ENCODE results near the gene TMEM156. TPM values are rescaled to one million over a fixed set of nuclear protein-coding genes. Genes with fewer than 3 reads are reported as not detected.

The TMEM156 gene
- polyA plus RNA-seq, 1 of the 3 experiments (the other 2 are of a cell fraction) = 0.13 TPM

DNA sequence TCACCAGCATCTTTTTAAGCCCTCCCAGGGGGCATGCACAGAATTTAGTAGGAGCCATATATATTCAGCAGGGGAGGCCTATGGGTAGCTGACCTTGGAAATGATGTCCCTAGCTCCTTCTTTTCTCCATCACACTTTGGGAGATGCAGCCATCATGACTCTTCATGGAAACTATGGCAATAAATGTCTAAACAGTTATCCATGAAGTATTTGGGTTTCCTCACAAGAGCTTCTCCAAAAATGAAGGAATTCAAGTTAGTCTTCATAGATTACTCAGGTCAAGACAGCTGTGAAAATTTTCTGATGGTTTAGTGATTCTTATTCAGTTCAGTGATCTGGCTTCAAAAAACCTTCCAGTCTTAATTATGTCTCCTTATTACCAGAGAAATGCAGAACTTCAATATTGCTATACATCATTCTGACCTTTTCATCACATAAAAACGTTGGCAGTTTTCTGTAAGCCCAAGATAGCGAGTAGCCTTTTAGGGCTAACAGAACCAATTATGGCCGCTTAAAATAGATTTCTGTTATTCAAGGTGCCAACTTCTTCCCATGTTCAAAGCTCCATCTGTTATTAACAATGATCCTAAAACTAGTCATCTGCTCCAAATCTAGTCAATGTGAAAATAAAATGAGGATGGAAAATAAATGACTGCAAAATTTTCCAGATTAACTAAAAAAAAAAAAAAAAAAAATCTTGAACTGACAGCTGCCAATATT is 52.5 kb downstream of the TMEM156 start (continued):
- TF ChIP-seq, protein P1, sequence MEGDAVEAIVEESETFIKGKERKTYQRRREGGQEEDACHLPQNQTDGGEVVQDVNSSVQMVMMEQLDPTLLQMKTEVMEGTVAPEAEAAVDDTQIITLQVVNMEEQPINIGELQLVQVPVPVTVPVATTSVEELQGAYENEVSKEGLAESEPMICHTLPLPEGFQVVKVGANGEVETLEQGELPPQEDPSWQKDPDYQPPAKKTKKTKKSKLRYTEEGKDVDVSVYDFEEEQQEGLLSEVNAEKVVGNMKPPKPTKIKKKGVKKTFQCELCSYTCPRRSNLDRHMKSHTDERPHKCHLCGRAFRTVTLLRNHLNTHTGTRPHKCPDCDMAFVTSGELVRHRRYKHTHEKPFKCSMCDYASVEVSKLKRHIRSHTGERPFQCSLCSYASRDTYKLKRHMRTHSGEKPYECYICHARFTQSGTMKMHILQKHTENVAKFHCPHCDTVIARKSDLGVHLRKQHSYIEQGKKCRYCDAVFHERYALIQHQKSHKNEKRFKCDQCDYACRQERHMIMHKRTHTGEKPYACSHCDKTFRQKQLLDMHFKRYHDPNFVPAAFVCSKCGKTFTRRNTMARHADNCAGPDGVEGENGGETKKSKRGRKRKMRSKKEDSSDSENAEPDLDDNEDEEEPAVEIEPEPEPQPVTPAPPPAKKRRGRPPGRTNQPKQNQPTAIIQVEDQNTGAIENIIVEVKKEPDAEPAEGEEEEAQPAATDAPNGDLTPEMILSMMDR (IDR thresholded peaks at IDR 0.05) = no peak
- TF ChIP-seq GABPA (IDR thresholded peaks at IDR 0.05; ENCODE audit: low read depth) = no peak
- TF ChIP-seq RAD21 (IDR thresholded peaks at IDR 0.05; ENCODE audit: low read length) = no peak
- no peak for TF ChIP-seq RXRA (IDR thresholded peaks at IDR 0.05; ENCODE audit: borderline replicate concordance, low read depth)

DNA sequence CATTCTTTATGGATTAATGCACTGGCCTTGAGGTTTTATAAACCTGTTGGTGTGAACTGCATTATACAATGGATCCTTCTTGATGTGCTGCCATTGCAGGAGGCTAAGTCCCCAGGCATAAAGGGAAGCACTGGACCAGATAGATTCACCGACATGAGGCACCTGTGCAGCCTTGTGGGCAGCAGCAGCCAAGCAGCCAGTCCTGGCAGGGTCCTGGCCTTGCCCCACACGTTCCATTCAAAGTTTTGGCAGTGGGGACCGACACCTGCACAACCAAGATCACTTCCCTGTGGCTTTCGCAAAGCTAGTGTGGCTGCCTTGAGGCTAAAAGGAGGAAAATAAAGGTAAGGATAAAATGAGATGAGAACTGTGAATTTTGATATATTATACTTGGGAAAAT is 53.1 kb downstream of the TMEM156 start:
- H3K9me2 ChIP-seq = no peaks in the 10 kb centered on the region
- 86% methylated on average over 4 of the region's 4 CpGs for whole genome bisulfite sequencing (ENCODE audit: low lambda C conversion rate)
- peaks cover 12 to 35% of the 10 kb centered on the region in 2 experiments; a peak in 3 of 4 replicates for H3K4me1 ChIP-seq (ENCODE audit: control insufficient read depth in 1 of 2, insufficient read depth in 2 of 2, low read depth in 1 of 2, low read length in 1 of 2)
- H3K36me3 ChIP-seq (replicated peaks in 1 of 2; ENCODE audit: control insufficient read depth in 1 of 2, insufficient read depth in 2 of 2, low read length in 1 of 2) = no peaks in the 10 kb centered on the region
- ChIA-PET POLR2A (no interaction called here), CTCF (interaction anchor here (1.5 to 2.5 kb wide), 3 partner anchors 63 to 156 kb away, joined by 4 to 7 read pairs (median 7); no protein-coding TSS in a partner anchor)
- no peaks in the 10 kb centered on the region for H3F3A ChIP-seq (replicated peaks; ENCODE audit: insufficient read depth)
- H3K9me3 ChIP-seq = no peaks in the 10 kb centered on the region
- H4K20me1 ChIP-seq (ENCODE audit: insufficient read depth) = no peaks in the 10 kb centered on the region
- no peak for DNase-seq
- H2AFZ ChIP-seq (ENCODE audit: low read depth) = no peak overlapping the region
- no peak overlapping the region for H3K4me2 ChIP-seq
- no peak overlapping the region for H3K9ac ChIP-seq
- H3K27ac ChIP-seq (ENCODE audit: low read depth in 2 of 2, low read length in 1 of 2) = no peak overlapping the region
- H3K27me3 ChIP-seq (ENCODE audit: insufficient read depth) = no peaks in the 10 kb centered on the region
- no peak overlapping the region for H3K4me3 ChIP-seq (ENCODE audit: low read depth in 2 of 2, low read length in 1 of 2)
- no peak for TF ChIP-seq NRF1 (IDR thresholded peaks at IDR 0.05; ENCODE audit: low read depth, low read length)
- no peak for TF ChIP-seq FOXJ3 (CRISPR knock-in tag; IDR thresholded peaks at IDR 0.05)
- TF ChIP-seq MEF2A (IDR thresholded peaks at IDR 0.05; ENCODE audit: borderline replicate concordance, low read depth) = no peak
- no peak for TF ChIP-seq TAF1 (IDR thresholded peaks at IDR 0.05; ENCODE audit: borderline replicate concordance, low read depth, low read length)
- no peak for TF ChIP-seq SIN3A (IDR thresholded peaks at IDR 0.05; ENCODE audit: borderline replicate concordance, low read depth, low read length)
- no peak for TF ChIP-seq TEAD4 (IDR thresholded peaks at IDR 0.05; ENCODE audit: borderline replicate concordance, insufficient read depth)
- TF ChIP-seq, protein P2, sequence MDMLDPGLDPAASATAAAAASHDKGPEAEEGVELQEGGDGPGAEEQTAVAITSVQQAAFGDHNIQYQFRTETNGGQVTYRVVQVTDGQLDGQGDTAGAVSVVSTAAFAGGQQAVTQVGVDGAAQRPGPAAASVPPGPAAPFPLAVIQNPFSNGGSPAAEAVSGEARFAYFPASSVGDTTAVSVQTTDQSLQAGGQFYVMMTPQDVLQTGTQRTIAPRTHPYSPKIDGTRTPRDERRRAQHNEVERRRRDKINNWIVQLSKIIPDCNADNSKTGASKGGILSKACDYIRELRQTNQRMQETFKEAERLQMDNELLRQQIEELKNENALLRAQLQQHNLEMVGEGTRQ (IDR thresholded peaks at IDR 0.05; ENCODE audit: borderline replicate concordance, low read depth, low read length) = no peak
- no peak for TF ChIP-seq RAD21 (IDR thresholded peaks at IDR 0.05; ENCODE audit: low read length)
- TF ChIP-seq TCF12 (IDR thresholded peaks at IDR 0.05) = no peak
- TF ChIP-seq, protein P3, sequence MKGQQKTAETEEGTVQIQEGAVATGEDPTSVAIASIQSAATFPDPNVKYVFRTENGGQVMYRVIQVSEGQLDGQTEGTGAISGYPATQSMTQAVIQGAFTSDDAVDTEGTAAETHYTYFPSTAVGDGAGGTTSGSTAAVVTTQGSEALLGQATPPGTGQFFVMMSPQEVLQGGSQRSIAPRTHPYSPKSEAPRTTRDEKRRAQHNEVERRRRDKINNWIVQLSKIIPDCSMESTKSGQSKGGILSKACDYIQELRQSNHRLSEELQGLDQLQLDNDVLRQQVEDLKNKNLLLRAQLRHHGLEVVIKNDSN (IDR thresholded peaks at IDR 0.05; ENCODE audit: borderline replicate concordance, low read depth) = no peak
- TF ChIP-seq CHD2 (IDR thresholded peaks at IDR 0.05; ENCODE audit: low read length, partially characterized antibody) = no peak
- TF ChIP-seq FOSL2 (IDR thresholded peaks at IDR 0.05; ENCODE audit: borderline replicate concordance, low read depth) = no peak
- no peak for TF ChIP-seq GABPA (IDR thresholded peaks at IDR 0.05; ENCODE audit: low read depth)
- no peak for TF ChIP-seq RCOR1 (IDR thresholded peaks at IDR 0.05; ENCODE audit: low read length)
- no peak for TF ChIP-seq RXRA (IDR thresholded peaks at IDR 0.05; ENCODE audit: borderline replicate concordance, low read depth)
- TF ChIP-seq, protein P1 (IDR thresholded peaks at IDR 0.05) = no peak
- TF ChIP-seq, protein P4, sequence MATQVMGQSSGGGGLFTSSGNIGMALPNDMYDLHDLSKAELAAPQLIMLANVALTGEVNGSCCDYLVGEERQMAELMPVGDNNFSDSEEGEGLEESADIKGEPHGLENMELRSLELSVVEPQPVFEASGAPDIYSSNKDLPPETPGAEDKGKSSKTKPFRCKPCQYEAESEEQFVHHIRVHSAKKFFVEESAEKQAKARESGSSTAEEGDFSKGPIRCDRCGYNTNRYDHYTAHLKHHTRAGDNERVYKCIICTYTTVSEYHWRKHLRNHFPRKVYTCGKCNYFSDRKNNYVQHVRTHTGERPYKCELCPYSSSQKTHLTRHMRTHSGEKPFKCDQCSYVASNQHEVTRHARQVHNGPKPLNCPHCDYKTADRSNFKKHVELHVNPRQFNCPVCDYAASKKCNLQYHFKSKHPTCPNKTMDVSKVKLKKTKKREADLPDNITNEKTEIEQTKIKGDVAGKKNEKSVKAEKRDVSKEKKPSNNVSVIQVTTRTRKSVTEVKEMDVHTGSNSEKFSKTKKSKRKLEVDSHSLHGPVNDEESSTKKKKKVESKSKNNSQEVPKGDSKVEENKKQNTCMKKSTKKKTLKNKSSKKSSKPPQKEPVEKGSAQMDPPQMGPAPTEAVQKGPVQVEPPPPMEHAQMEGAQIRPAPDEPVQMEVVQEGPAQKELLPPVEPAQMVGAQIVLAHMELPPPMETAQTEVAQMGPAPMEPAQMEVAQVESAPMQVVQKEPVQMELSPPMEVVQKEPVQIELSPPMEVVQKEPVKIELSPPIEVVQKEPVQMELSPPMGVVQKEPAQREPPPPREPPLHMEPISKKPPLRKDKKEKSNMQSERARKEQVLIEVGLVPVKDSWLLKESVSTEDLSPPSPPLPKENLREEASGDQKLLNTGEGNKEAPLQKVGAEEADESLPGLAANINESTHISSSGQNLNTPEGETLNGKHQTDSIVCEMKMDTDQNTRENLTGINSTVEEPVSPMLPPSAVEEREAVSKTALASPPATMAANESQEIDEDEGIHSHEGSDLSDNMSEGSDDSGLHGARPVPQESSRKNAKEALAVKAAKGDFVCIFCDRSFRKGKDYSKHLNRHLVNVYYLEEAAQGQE (IDR thresholded peaks at IDR 0.05; ENCODE audit: low read depth, low read length) = no peak
- H3K79me2 ChIP-seq (ENCODE audit: insufficient read depth) = no peaks in the 10 kb centered on the region
